OCI-LY1 (cell line): Measurements from ENCODE around the gene SLC1A4.

Source experiments
- H2AFZ ChIP-seq: fragments of 200-600 bp; sonication (generic), shearing (Covaris generic); 2 replicates; pipeline ENCODE4 v1.6.0; 2014; ENCODE audit warnings: antibody characterized with exemption, mild to moderate bottlenecking, low read length
- H3F3A ChIP-seq: fragments of 200-600 bp; sonication (generic), shearing (Covaris generic); 2 replicates; pipeline ENCODE4 v1.6.0; 2014; ENCODE audit warnings: mild to moderate bottlenecking, antibody characterized with exemption, low read length, moderate library complexity; ENCODE audit not compliant: insufficient read depth
- H3K27ac ChIP-seq: fragments of 200-600 bp; sonication (generic); 2 replicates; pipeline ENCODE4 v1.5.1; 2014; ENCODE audit warnings: low read length, mixed run types, mild to moderate bottlenecking, low read depth; ENCODE audit not compliant: poor library complexity, severe bottlenecking
- H3K27me3 ChIP-seq: fragments of 200-600 bp; sonication (generic); 2 replicates; pipeline ENCODE4 v1.6.0; 2014; ENCODE audit warnings: antibody characterized with exemption, mild to moderate bottlenecking, low read length, moderate library complexity; ENCODE audit not compliant: insufficient read depth
- H3K36me3 ChIP-seq: fragments of 200-600 bp; sonication (generic); 2 replicates; pipeline ENCODE4 v1.6.1; 2014; ENCODE audit warnings: mild to moderate bottlenecking, antibody characterized with exemption, low read length, moderate library complexity, mixed read lengths; ENCODE audit not compliant: insufficient read depth
- H3K4me1 ChIP-seq: fragments of 200-600 bp; sonication (generic); 2 replicates; pipeline ENCODE4 v1.5.1; 2014; ENCODE audit warnings: mild to moderate bottlenecking, low read length, moderate library complexity; ENCODE audit not compliant: insufficient read depth, severe bottlenecking
- H3K4me2 ChIP-seq: fragments of 200-600 bp; sonication (generic), shearing (Covaris generic); 2 replicates; pipeline ENCODE4 v1.6.1; 2014; ENCODE audit warnings: low read length
- H3K4me3 ChIP-seq: fragments of 200-600 bp; sonication (generic); 2 replicates; pipeline ENCODE4 v1.5.1; 2014; ENCODE audit warnings: low read length, low read depth, mild to moderate bottlenecking, mixed read lengths; ENCODE audit not compliant: poor library complexity, severe bottlenecking
- H3K79me2 ChIP-seq: fragments of 200-600 bp; shearing (Covaris generic); 2 replicates; pipeline ENCODE4 v1.6.1; 2016; ENCODE audit warnings: mixed run types, low read length, mixed read lengths; ENCODE audit not compliant: insufficient read depth
- H3K9ac ChIP-seq: fragments of 200-600 bp; sonication (generic), shearing (Covaris generic); 2 replicates; pipeline ENCODE4 v1.6.1; 2014; ENCODE audit warnings: mild to moderate bottlenecking, low read length, mixed read lengths
- H3K9me2 ChIP-seq: fragments of 200-600 bp; sonication (generic), shearing (Covaris generic); 2 replicates; pipeline ENCODE4 v1.6.1; 2014; ENCODE audit warnings: low read depth, mild to moderate bottlenecking, low read length, mixed read lengths
- H3K9me3 ChIP-seq: fragments of 200-600 bp; shearing (Covaris generic); 2 replicates; pipeline ENCODE4 v1.6.1; 2014; ENCODE audit warnings: low read length, mixed read lengths
- H4K20me1 ChIP-seq: fragments of 200-600 bp; sonication (generic), shearing (Covaris generic); 2 replicates; pipeline ENCODE4 v1.6.0; 2016; ENCODE audit warnings: mild to moderate bottlenecking, low read length; ENCODE audit not compliant: insufficient read depth
- CTCF ChIP-seq: fragments of 200-600 bp; sonication (generic), shearing (Covaris generic); IDR thresholded peaks from 2 replicates; pipeline ENCODE4 v1.5.1; 2017; ENCODE audit warnings: mild to moderate bottlenecking, antibody characterized with exemption, low read length, moderate library complexity, mixed read lengths
- EZH2 ChIP-seq: fragments of 200-600 bp; sonication (generic), shearing (Covaris generic); IDR thresholded peaks from 2 replicates; pipeline ENCODE4 v1.8.0; 2017; ENCODE audit warnings: borderline replicate concordance, mixed run types, mild to moderate bottlenecking, antibody characterized with exemption, low read length, moderate library complexity, mixed read lengths

The SLC1A4 gene

GRCh38 chr2:65045651-65046050, 56.5 kb downstream of the SLC1A4 start:
- Histone ChIP-seq H3F3A (no peaks in the 10 kb centered on the region), H3K9ac (no peak overlapping the region), H3K4me1 (no peaks in the 10 kb centered on the region), H2AFZ (no peak overlapping the region), H3K4me3 (no peak overlapping the region), H3K4me2 (no peak overlapping the region), H3K27ac (no peak overlapping the region), H3K79me2 (no peaks in the 10 kb centered on the region), H3K9me3 (peaks cover 6% of the 10 kb centered on the region; the same call in 1 of the 2 replicates), H3K36me3 (peaks cover 66% of the 10 kb centered on the region), H3K9me2 (no peaks in the 10 kb centered on the region), H3K27me3 (no peaks in the 10 kb centered on the region), H4K20me1 (no peaks in the 10 kb centered on the region)
- TF ChIP-seq EZH2 (no peak), CTCF (no peak)

GRCh38 chr2:65046633-65047407, 57.6 kb downstream of the SLC1A4 start:
- Histone ChIP-seq H3K36me3 (peaks cover 73% of the 10 kb centered on the region), H3K4me3 (no peak overlapping the region), H3K9me2 (no peaks in the 10 kb centered on the region), H3K4me1 (no peaks in the 10 kb centered on the region), H3K79me2 (no peaks in the 10 kb centered on the region), H2AFZ (no peak overlapping the region), H3K9me3 (peaks cover 6% of the 10 kb centered on the region; the same call in 1 of the 2 replicates), H4K20me1 (no peaks in the 10 kb centered on the region), H3K27me3 (no peaks in the 10 kb centered on the region), H3K4me2 (no peak overlapping the region), H3K9ac (no peak overlapping the region), H3F3A (no peaks in the 10 kb centered on the region), H3K27ac (no peak overlapping the region)
- no peak for TF ChIP-seq CTCF
- TF ChIP-seq EZH2: no peak

- TF ChIP-seq EZH2: no peak
- TF ChIP-seq CTCF: no peak
- Histone ChIP-seq H3K36me3 (peaks cover 58% of the 10 kb centered on the region), H2AFZ (no peak overlapping the region), H3K27ac (no peak overlapping the region), H3K9me2 (no peaks in the 10 kb centered on the region), H3K9ac (no peak overlapping the region), H3K4me2 (no peak overlapping the region), H3K4me1 (peaks cover 17% of the 10 kb centered on the region), H3K9me3 (peaks cover 6% of the 10 kb centered on the region; the same call in 1 of the 2 replicates), H3K27me3 (no peaks in the 10 kb centered on the region), H3K79me2 (no peaks in the 10 kb centered on the region), H3F3A (no peaks in the 10 kb centered on the region), H3K4me3 (no peak overlapping the region), H4K20me1 (no peaks in the 10 kb centered on the region)
Observed at GRCh38 chr2:65049010-65049639, 59.9 kb downstream of the SLC1A4 start.
